Measurements from ENCODE around the gene HSD17B12.
A peak's percentile ranks its signal among the peaks of the same experiment; 100 is the strongest.

The HSD17B12 gene

GRCh38 chr11:43842021-43842420 lies 161.5 kb downstream of the HSD17B12 start:
- H3K4me3 ChIP-seq = no peak overlapping the region
- no peak overlapping the region for H3K27ac ChIP-seq

GRCh38 chr11:43845816-43846215 lies 165.3 kb downstream of the HSD17B12 start:
- Histone ChIP-seq H3K27ac (no peak overlapping the region), H3K4me3 (no peak overlapping the region)

GRCh38 chr11:43852057-43852636 lies 171.6 kb downstream of the HSD17B12 start:
- Histone ChIP-seq H3K27ac (no peak overlapping the region), H3K4me3 (no peak overlapping the region)

GRCh38 chr11:43853781-43854180 lies 173.2 kb downstream of the HSD17B12 start:
- Histone ChIP-seq H3K4me3 (no peak overlapping the region), H3K27ac (no peak overlapping the region)

DNA sequence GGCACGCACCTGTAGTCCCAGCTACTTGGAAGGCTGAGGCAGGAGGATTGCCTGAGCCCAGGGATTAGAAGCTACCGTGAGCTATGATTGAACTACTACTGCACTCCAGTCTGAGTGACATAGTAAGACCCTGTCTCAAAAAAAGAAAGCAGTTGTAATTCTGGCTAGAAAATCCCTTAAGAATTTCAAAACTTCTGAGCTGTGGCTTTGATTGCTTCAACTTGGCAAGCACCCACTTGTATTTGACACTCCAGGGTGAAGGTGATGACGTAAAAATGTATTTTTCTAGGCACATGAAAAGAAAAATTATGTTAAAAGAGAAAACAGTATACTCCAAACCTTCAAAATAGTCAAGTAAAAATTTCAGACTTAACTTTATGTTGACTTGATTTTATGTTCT lies 176.5 kb downstream of the HSD17B12 start:
- Histone ChIP-seq H3K4me3 (no peak overlapping the region), H3K27ac (no peak overlapping the region)

GRCh38 chr11:43861141-43861540 lies 180.6 kb downstream of the HSD17B12 start:
- no peak overlapping the region for H3K4me3 ChIP-seq
- no peak overlapping the region for H3K27ac ChIP-seq

GRCh38 chr11:43866520-43866919 lies 186.0 kb downstream of the HSD17B12 start:
- H3K4me3 ChIP-seq = no peak overlapping the region
- no peak overlapping the region for H3K27ac ChIP-seq

DNA sequence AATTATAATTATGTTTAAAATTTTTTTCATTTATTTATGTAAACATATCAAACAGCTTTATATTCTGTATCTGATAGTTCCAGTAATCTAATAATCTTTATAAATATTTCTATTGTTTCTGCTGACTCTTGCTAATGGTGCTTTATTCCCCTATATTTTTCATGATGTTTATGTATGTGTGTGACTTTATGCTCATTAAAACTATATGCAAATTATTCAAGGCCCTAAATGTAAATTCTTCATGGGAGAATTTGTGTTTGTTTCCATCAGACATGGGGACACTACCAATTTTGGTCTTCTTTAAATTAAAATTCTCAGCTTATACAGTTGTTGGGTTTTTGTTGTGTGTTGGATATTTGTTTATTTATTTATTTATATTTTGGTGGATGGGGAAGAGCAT lies 186.4 kb downstream of the HSD17B12 start:
- Histone ChIP-seq H3K27ac (no peak overlapping the region), H3K4me3 (no peak overlapping the region)

DNA sequence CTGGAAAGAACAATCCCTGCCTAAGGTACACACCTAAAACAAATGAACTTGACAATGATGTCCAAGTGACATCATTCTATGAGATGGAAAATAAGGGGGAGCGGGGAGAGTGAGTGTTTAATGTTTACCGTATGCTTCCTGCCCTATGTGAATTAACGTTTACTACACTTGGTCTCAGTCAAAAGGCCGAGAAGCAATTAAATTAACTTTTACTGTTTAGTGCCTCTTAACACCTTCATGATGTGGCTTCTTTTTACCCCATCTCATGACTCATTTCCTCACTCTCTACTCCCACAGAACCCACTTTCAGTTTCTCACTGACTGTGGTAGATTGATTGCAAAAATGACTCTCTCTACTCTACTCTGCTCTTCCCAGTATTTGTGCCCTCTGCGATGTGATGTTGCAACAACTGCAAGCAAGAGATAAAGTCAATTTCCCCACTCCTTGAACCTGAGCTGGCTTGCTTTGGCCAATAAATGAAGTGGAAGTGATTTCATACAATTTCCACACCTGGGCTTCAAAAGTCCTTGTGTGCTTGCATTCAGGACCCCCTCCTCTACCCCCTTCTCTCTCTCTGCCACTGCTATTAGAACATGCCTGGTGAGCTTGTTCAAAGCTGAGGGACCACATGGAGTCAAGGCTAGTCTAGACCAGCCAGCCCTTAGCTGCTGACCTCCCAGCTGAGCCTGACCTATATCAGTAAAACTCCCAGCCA lies 188.5 kb downstream of the HSD17B12 start:
- Histone ChIP-seq H3K27ac (peak overlapping the region in 2 of 21 experiments; percentile 2 to 16), H3K4me3 (no peak overlapping the region)

DNA sequence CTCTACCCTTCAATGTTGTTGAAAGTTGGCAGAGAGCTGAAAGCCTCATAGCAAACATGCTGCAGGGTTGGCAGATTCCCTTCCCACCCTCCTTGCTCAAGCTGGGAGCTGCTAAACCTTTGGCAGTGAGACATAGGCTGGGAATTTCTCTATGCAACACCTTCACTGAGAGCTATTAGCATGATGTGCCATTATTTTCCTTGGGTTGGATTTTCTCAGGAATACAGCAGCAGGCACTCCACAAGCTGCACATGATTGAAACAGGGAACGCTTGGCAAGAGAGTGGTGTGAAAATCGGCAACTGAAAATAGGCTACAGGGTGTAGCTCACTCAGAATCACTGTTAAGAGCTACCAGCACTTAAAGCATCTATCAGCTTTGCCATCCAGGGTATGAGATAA lies 190.5 kb downstream of the HSD17B12 start:
- Histone ChIP-seq H3K4me3 (no peak overlapping the region), H3K27ac (no peak overlapping the region)

DNA sequence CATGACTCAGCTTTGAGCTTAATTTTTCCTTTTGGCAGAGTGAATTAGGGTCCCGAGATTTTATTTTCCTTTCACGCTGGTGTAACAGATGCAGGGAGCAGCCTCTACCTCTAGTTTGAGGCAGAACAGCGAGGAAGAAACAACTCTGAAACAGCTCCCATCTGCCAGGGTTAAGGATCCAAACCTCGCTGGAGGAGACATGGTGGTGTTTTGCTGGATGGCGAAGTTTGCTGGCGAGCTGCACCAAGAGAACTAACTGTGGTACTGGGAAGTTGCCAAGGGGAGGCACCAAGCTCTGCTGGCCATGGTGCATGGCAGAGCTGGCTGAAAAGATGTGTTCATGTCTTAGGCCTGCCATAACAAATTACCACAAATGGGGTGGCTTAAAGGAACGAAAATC lies 192.5 kb downstream of the HSD17B12 start:
- Histone ChIP-seq H3K4me3 (no peak overlapping the region), H3K27ac (no peak overlapping the region)

DNA sequence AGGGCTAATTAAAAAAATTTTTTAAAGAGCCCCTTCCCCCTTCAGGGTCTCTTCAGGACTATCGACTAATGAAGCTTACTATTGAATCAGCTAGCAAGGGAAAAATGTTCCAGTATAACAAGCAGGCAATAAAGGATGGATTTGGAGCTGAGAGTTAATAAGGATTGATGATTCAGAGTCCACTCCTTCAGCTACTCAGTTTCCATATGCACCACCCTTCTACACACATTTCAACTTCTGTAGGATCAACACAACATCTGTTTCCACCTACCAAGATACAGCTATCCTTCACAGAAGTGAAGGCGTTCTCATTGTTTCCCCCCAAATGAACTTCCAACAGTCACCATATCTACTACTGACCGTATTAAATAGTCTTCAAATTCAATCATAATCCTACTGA lies 193.5 kb downstream of the HSD17B12 start:
- H3K27ac ChIP-seq = no peak overlapping the region

GRCh38 chr11:43874738-43875137 lies 194.2 kb downstream of the HSD17B12 start:
- H3K4me3 ChIP-seq = no peak overlapping the region
- H3K27ac ChIP-seq = no peak overlapping the region

More for the DNA sequence above, 193.5 kb downstream of the HSD17B12 start:
- no peak overlapping the region for H3K4me3 ChIP-seq

- peak overlapping the region; percentile 66 to 94 (median 85) for H3K4me3 ChIP-seq
- H3K27ac ChIP-seq = peak overlapping the region in 13 of 21 experiments; percentile 41 to 91 (median 75)
These were observed 199.5 kb downstream of the HSD17B12 start for GRCh38 chr11:43879789-43880639.

DNA sequence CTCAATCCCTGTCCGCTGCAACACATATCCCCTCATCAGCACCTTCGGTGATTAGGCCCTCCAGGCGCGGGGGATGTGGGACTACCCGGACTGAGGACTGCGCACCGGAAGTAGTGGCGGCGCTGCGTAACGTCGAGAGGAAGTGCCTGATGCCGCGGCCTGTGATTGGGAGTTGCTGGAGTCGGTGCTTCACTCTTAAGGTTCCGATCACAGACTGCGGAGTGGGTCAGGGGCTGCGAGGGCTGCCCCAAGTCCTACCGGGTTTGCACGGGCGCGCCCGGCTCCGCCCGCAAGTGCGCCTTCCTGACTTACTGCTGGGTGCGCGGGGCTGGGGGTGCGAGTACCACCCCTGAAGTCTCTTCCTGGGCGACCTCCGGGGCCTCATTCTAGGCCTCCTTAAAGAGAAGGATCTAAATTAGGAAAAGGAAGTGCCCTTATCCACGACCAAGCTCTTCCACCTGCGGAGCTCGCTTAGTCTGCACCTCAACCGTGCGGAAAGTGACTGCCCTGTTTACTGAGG lies 200.2 kb downstream of the HSD17B12 start, which contains the start of gene ALKBH3:
ALKBH3 (plus strand) TSS at position 192 of the 520 bp plus-strand sequence. CDS start 1,822 bp downstream, outside the sequence.
- Histone ChIP-seq H3K4me3 (peak within 1 kb of the TSS; percentile 66 to 94 (median 85)), H3K27ac (peak within 1 kb of the TSS in 20 of 21 experiments; percentile 46 to 91 (median 75))

DNA sequence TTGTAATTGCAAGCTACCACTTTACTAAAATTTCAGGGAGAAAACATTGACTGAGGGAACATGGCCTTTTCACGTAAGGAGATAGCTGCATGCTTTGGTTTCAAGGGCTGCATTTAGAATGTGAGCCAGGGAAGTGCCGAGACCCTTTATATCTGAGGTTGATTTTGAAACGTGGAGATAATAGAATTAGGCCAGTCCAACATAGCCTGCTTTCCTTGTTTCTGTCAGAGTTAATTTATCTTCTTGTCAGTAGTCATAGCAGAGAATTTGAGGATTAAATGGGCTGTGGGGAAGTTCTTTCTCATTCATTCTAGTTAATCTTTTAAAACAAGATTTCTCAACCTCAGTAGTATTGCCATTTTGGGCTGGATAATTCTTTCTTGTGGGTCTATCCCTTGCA lies 212.3 kb downstream of the HSD17B12 start:
- H3K27ac ChIP-seq = no peak overlapping the region
- H3K4me3 ChIP-seq = no peak overlapping the region

- H3K27ac ChIP-seq = no peak overlapping the region
- no peak overlapping the region for H3K4me3 ChIP-seq
These were observed 214.0 kb downstream of the HSD17B12 start for GRCh38 chr11:43894546-43894945.

DNA sequence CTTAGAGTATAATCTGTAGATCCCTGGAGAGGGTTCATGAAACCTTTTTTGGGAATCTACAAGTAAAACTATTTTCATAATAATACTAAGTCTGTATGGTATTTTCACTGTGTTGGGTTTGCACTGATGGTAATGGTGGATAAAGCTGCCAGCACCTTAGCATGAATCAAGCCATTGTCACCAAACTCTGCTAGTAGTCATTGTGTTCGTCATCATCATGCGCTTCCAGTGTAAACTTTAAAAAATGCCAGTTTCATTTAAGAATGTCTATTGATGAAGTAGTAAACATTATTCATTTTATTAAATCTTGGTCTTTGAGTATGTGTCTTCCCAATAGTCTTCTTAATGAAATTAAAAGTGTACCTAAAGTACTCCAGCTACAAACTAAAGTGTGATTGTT lies 215.1 kb downstream of the HSD17B12 start:
- Histone ChIP-seq H3K4me3 (no peak overlapping the region), H3K27ac (no peak overlapping the region)

- no peak overlapping the region for H3K27ac ChIP-seq
- no peak overlapping the region for H3K4me3 ChIP-seq
These were observed 218.0 kb downstream of the HSD17B12 start for GRCh38 chr11:43898574-43898973.

- Histone ChIP-seq H3K4me3 (no peak overlapping the region), H3K27ac (no peak overlapping the region)
These were observed 218.6 kb downstream of the HSD17B12 start for GRCh38 chr11:43899094-43899493.
